Common myeloid progenitor, CD34-positive (primary cell): Measurements from ENCODE around the gene HAND1.
A peak's percentile ranks its signal among the peaks of the same experiment; 100 is the strongest.
"Not testable (repeated sequence)": the region's sequence is repeated elsewhere in the genome, so short reads cannot be mapped to it uniquely, and the experiment has no call there.

Experiments used
- CTCF ChIA-PET: fragments of 350-600 bp; sonication (Branson Sonifier 250); formaldehyde crosslinking; loops from one replicate; lab custom pipeline; 2021; ENCODE audit warnings: antibody characterized with exemption; lab: Charles Lee
- POLR2A ChIA-PET: fragments of 350-600 bp; sonication (Branson Sonifier 250); formaldehyde crosslinking; loops from one replicate; lab custom pipeline; 2021; ENCODE audit warnings: antibody characterized with exemption; lab: Charles Lee
- DNase-seq, 3 donors: peaks; one replicate each; pipeline versions ENCODE4 v3.0.0 to v3.0.0-alpha.2; 2013
- H3K27ac ChIP-seq, 2 experiments: 1 replicate in 1 of 2; 2 replicates in 1 of 2; pipeline ENCODE4 v1.7.0; 2013; ENCODE audit warnings: inconsistent platforms in 2 of 2, low read length in 2 of 2, mild to moderate bottlenecking in 2 of 2, low read depth in 1 of 2, moderate library complexity in 1 of 2; ENCODE audit not compliant: severe bottlenecking in 2 of 2, insufficient read depth in 1 of 2, poor library complexity in 1 of 2
- H3K27me3 ChIP-seq, 5 experiments: replicated peaks in 2 of 5; 1 replicate in 3 of 5; 2 replicates in 2 of 5; pipeline versions ENCODE4 v1.6.1 to v1.7.0; 2013; ENCODE audit warnings: low read length in 4 of 5, mild to moderate bottlenecking in 2 of 5, moderate library complexity in 2 of 5, inconsistent platforms in 1 of 5; ENCODE audit not compliant: insufficient read depth in 5 of 5, control insufficient read depth in 4 of 5
- H3K36me3 ChIP-seq, 4 experiments: 1 replicate in 2 of 4; 2 replicates in 2 of 4; pipeline versions ENCODE4 v1.6.1 to v1.7.0; 2013; ENCODE audit warnings: low read length in 3 of 4, control low read depth in 1 of 4, mild to moderate bottlenecking in 1 of 4; ENCODE audit not compliant: control insufficient read depth in 4 of 4, insufficient read depth in 4 of 4
- H3K4me1 ChIP-seq, 4 experiments: 1 replicate in 3 of 4; 2 replicates in 1 of 4; pipeline versions ENCODE4 v1.6.1 to v1.7.1; 2013; ENCODE audit warnings: low read length in 3 of 4, mild to moderate bottlenecking in 3 of 4, control low read depth in 1 of 4, inconsistent platforms in 1 of 4, moderate library complexity in 1 of 4; ENCODE audit not compliant: control insufficient read depth in 4 of 4, insufficient read depth in 4 of 4; ENCODE audit errors: control extremely low read depth in 1 of 4
- H3K4me3 ChIP-seq, 7 experiments: 1 replicate in 4 of 7; 2 replicates in 3 of 7; pipeline versions ENCODE4 v1.5.1 to v1.7.0; 2013; ENCODE audit warnings: mild to moderate bottlenecking in 7 of 7, low read length in 6 of 7, moderate library complexity in 6 of 7, inconsistent platforms in 2 of 7, low read depth in 2 of 7, control low read depth in 1 of 7; ENCODE audit not compliant: insufficient read depth in 4 of 7, control insufficient read depth in 1 of 7; ENCODE audit errors: extremely low read depth in 1 of 7
- H3K9me3 ChIP-seq, 5 experiments: 1 replicate in 4 of 5; 2 replicates in 1 of 5; pipeline versions ENCODE4 v1.6.1 to v1.7.1; 2013; ENCODE audit warnings: low read length in 4 of 5, mild to moderate bottlenecking in 2 of 5, inconsistent platforms in 1 of 5, low read depth in 1 of 5, moderate library complexity in 1 of 5; ENCODE audit not compliant: control insufficient read depth in 4 of 5, insufficient read depth in 2 of 5; ENCODE audit errors: control extremely low read depth in 1 of 5
- WGBS: methylation state at CpG from one replicate; pipeline ENCODE4 v1.1.5; 2013; ENCODE audit not compliant: insufficient coverage; 5-methylcytosine and 5-hydroxymethylcytosine counted together

HAND1 gene

DNA sequence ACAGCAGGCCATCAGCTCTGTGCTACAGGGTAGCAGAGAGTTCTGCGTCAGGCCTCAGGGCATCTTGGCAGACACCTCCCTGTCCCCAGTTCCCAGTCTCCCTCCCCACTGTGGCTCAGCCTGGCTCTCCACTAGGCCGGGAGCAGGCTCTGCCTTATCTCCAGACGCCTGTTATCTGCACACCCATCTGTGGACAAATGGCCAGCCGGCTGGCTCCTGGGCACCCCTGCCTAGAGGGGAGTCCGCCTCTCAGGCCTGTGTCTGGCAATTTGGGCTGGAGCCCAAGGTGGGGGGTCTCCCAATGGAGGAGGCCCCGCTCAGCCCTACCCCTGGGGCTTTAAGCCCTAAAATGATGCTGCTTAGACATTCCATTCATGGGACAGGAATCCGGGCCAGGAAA lies 39.2 kb upstream of the HAND1 start:
- H3K4me3 ChIP-seq = no peak overlapping the region
- peaks cover 0 to 19% (median 10%) of the 10 kb centered on the region in 5 experiments for H3K27me3 ChIP-seq
- ChIA-PET CTCF (no interaction called here), POLR2A (no interaction called here)
- H3K9me3 ChIP-seq = no peaks in the 10 kb centered on the region
- H3K36me3 ChIP-seq = no peaks in the 10 kb centered on the region
- DNase-seq = no peak
- WGBS = 100% methylated on average over 5 of the region's 7 CpGs
- peaks cover 0 to 9% (median 1%) of the 10 kb centered on the region in 4 experiments for H3K4me1 ChIP-seq
- no peak overlapping the region for H3K27ac ChIP-seq

DNA sequence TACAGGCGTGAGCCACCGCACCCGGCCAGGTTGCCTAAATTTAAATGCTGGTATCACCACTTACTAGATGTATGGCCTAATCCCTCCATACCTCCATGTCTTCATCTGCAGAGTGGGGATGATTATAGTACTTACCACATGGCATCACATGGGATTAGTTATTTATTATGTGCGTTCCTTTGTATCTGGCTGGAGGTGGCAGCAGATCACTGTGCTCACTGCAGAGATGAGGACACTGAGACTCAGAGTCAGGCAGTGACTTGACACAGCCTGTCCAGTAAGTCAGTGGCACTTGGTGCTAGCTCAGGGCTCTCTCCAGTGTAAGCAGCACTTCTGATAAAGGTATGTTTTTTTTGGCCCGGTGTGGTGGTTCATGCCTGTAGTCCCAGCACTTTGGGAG lies 38.4 kb upstream of the HAND1 start:
- CTCF ChIA-PET = no interaction called here
- Histone ChIP-seq H3K4me1 (peaks cover 0 to 9% (median 1%) of the 10 kb centered on the region in 4 experiments), H3K36me3 (no peaks in the 10 kb centered on the region), H3K27ac (no peak overlapping the region), H3K9me3 (no peaks in the 10 kb centered on the region), H3K27me3 (peaks cover 0 to 14% (median 10%) of the 10 kb centered on the region in 5 experiments), H3K4me3 (no peak overlapping the region)
- no peak for DNase-seq
- POLR2A ChIA-PET = no interaction called here
- 96% methylated on average over 5 of the region's 5 CpGs for WGBS

DNA sequence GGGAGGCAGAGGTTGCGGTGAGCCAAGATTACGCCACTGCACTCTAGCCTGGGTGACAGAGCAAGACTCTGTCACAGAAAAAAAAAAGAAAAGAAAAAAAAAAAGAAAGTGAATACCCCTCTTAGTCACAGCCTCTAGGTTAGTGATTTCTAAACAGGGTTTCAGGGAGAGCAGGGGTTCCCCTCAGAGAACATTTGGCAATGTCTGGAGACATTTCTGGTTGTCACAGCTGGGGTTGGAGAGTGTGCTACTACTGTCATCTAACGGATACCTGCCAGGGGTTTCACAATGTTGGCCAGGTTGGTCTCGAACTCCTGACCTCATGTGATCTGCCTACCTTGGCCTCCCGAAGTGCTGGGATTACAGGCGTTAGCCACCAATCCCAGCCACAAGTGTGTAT lies 37.5 kb upstream of the HAND1 start:
- 94% methylated on average over 3 of the region's 6 CpGs for WGBS
- H3K9me3 ChIP-seq, H3K27me3 ChIP-seq, H3K27ac ChIP-seq, CTCF ChIA-PET, H3K4me1 ChIP-seq, H3K36me3 ChIP-seq, DNase-seq, H3K4me3 ChIP-seq: not testable (repeated sequence)
- POLR2A ChIA-PET = interaction anchor here (0.7 kb wide), 1 partner anchor 13 kb away, joined by 5 read pairs; no protein-coding TSS in a partner anchor

DNA sequence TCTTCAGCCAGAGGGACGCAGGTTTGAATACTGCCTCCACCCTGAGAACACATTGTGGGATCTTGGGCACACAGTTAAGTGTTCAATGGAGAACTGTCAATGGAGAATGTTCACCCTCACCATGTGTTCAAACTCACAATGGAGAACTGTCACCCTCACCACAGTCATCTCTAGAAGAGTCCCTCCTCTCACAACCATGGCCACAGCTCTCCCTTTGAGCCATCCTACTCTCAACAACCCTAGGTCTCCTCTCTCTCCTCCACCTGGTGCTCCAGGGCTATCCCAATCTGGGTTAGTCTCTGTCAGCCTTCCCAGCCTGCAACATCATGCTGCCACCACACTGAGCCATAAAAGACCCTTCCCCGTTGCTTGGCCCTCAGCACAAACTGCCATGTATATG lies 36.3 kb upstream of the HAND1 start:
- CTCF ChIA-PET = no interaction called here
- no peak for DNase-seq
- H3K27me3 ChIP-seq = peaks cover 0 to 4% (median 0%) of the 10 kb centered on the region in 5 experiments
- H3K36me3 ChIP-seq = no peaks in the 10 kb centered on the region
- H3K4me1 ChIP-seq = peaks cover 0 to 9% (median 1%) of the 10 kb centered on the region in 4 experiments
- H3K27ac ChIP-seq = no peak overlapping the region
- no peak overlapping the region for H3K4me3 ChIP-seq
- H3K9me3 ChIP-seq = no peaks in the 10 kb centered on the region
- WGBS = 92% methylated on average over 2 of the region's 2 CpGs
- POLR2A ChIA-PET = no interaction called here

DNA sequence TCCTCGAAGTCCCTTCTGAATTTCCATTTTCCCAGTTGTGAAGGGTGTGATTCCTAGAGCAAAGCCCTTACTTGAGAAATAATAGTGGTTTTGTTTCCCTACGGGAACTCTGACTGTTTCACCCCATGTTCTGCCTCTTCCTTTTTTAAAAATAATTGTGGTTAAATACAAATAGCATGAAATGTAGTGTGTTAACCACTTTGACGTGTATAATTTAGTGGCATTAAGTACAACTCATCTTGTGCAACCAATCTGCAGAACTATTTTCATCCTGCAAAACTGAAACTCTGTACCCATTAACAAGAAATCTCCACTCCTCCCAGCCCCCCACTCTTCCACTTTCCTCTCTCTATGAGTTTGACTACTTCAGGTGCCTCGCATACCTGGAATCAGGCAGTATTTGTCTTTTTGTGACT lies 35.6 kb upstream of the HAND1 start:
- Histone ChIP-seq H3K27ac (no peak overlapping the region), H3K4me3 (no peak overlapping the region), H3K4me1 (peaks cover 0 to 9% (median 1%) of the 10 kb centered on the region in 4 experiments), H3K36me3 (no peaks in the 10 kb centered on the region), H3K27me3 (peaks cover 0 to 4% (median 0%) of the 10 kb centered on the region in 5 experiments), H3K9me3 (no peaks in the 10 kb centered on the region)
- peak in 2 of 3 donors; percentile 9 to 16 for DNase-seq
- no CpG with 5 or more reads among the region's 4 CpGs for WGBS
- ChIA-PET CTCF (interaction anchor here (1.4 kb wide), 1 partner anchor 10 kb away, joined by 3 read pairs; no protein-coding TSS in a partner anchor), POLR2A (no interaction called here)

DNA sequence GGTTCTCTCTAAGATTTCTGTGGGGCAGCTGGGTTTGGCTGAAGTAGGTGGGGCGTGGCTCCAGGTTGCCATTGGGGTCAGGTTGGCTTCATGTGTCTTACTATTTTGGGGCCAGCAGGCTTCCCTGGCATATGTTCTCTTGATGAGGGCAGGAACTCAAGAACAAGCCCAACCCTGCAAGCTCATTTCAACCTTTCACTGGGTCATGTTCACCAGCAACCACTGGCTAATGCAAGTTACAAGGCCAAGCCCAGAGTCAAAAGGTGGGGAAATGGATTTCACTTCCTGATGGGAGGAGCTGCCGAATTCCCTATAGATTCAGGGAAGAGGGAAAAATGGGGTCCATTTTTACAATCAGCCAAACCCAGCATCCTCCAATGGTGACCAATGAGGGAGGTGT lies 34.0 kb upstream of the HAND1 start:
- POLR2A ChIA-PET = interaction anchor here (0.6 to 0.8 kb wide), 2 partner anchors 10 to 199 kb away, joined by 3 to 4 read pairs; no protein-coding TSS in a partner anchor
- CTCF ChIA-PET = interaction anchor here (1.0 to 3.8 kb wide), 2 partner anchors 9 to 13 kb away, joined by 3 to 23 read pairs; no protein-coding TSS in a partner anchor
- no peak overlapping the region for H3K27ac ChIP-seq
- peaks cover 0 to 4% (median 0%) of the 10 kb centered on the region in 5 experiments for H3K27me3 ChIP-seq
- no peaks in the 10 kb centered on the region for H3K9me3 ChIP-seq
- 100% methylated on average over 1 of the region's 2 CpGs for WGBS
- H3K4me1 ChIP-seq = peaks cover 0 to 9% (median 1%) of the 10 kb centered on the region in 4 experiments
- H3K4me3 ChIP-seq = no peak overlapping the region
- DNase-seq = no peak
- no peaks in the 10 kb centered on the region for H3K36me3 ChIP-seq

DNA sequence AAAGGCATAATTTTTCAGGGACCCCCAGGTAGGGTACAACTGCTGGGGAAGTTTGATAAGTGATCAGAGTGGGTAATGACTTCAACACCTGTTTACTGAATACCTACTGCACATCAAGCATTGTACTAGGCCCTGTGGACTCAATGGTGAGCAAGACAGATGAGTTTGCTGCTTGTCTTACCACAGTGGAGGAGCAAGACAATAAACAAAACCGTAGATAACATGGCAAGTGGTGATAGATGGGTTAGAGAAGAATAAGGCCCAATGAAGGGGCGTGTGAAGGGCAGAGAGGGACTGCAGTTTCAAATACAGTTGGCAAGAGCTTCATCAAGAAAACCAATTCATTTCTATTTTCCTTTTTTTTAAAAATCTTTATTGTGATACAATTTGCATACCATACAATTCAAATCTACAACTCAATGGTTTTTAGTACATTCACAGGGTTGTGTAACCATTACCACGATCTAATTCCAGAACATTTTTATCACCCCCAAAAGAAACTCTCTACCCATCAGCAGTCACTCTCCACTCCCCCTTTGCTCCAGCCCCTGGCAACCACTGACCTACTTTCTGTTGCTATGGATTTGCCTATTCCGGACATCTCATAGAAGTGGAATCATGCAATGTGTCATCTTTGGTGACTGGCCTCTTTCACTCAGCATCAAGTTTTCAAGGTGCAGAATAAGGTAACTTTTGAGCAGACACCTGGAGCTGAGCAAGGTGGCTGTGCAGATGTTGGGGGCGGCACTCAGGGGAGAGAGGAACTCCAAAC lies 31.9 kb upstream of the HAND1 start:
- POLR2A ChIA-PET = no interaction called here

More for the DNA sequence above, 31.9 kb upstream of the HAND1 start:
- Histone ChIP-seq H3K4me3 (no peak overlapping the region), H3K27ac (no peak overlapping the region), H3K9me3 (no peaks in the 10 kb centered on the region), H3K36me3 (no peaks in the 10 kb centered on the region), H3K4me1 (peaks cover 0 to 9% (median 1%) of the 10 kb centered on the region in 4 experiments), H3K27me3 (peaks cover 0 to 4% (median 0%) of the 10 kb centered on the region in 5 experiments)
- no peak for DNase-seq
- 92% methylated on average over 3 of the region's 5 CpGs for WGBS
- CTCF ChIA-PET = interaction anchor here (3.8 kb wide), 1 partner anchor 11 kb away, joined by 23 read pairs; no protein-coding TSS in a partner anchor
